ENCODE results near the gene NFATC2. TPM values are rescaled to one million over a fixed set of nuclear protein-coding genes. Genes with fewer than 3 reads are reported as not detected.

Gene NFATC2
- polyA plus RNA-seq, 1 of the 3 experiments (the other 2 are of a cell fraction), result 0.36 TPM

DNA sequence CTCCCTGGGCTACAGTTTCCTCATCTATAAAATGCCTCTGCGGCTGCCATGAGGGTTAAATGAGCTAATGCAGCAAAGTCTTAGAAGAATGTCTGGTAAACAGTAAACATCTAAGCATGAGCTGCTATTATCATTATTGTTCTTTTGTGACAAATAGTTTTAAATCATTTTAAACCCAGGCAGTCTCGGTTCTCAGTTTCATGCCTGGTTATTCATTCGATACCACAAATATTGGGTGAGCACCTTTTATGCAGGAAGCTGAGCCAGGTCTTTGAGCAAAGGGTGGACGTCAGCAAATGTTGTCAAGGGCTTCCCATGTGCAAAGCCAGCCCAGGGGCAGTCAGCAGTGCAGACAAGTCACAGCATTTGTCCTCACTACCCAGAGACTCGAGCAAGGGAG is 128.7 kb downstream of the NFATC2 start:
- CTCF ChIA-PET, result interaction anchor here (4.5 kb wide), 1 partner anchor 181 kb away, joined by 27 read pairs; no protein-coding TSS in a partner anchor

DNA sequence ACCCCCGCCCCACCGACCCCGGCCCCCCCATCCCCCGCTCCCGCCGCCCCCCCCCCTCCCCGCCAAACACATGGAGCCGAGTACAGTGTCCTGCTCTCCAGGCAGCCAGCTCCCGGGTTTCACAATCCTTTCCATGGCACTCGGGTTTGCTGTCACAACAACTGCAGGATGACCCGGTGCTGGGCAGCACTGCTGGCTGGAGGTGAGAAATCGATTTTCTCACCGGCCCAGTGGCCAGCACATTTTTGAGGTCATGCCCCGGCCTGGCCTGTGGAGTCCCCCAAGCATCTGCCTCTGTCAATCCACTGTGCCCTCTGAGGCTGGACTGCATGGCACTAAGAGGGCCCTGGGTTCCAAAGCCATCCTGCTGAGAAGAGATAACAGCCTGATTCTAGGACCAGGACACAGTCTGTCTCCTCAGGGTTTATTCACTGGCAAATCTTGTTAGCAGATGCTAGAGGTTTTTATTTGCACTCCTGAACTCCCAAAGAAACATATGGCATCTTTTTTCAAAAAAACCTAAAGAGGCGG is 129.5 kb downstream of the NFATC2 start:
- CTCF ChIA-PET, result interaction anchor here (0.8 to 4.5 kb wide), 8 partner anchors 21 to 425 kb away, joined by 3 to 27 read pairs (median 4); no protein-coding TSS in a partner anchor
- H3K27me3 ChIP-seq (ENCODE audit: insufficient read depth), result no peaks in the 10 kb centered on the region
- DNase-seq, result peak; percentile 84
- no peaks in the 10 kb centered on the region for H3K36me3 ChIP-seq (replicated peaks in 1 of 2; ENCODE audit: control insufficient read depth in 1 of 2, insufficient read depth in 2 of 2, low read length in 1 of 2)
- H2AFZ ChIP-seq (ENCODE audit: low read depth), result no peak overlapping the region; the same call in 1 of the 2 replicates
- peaks cover 9 to 17% of the 10 kb centered on the region in 2 experiments; a peak in 2 of 4 replicates for H3K4me1 ChIP-seq (ENCODE audit: control insufficient read depth in 1 of 2, insufficient read depth in 2 of 2, low read depth in 1 of 2, low read length in 1 of 2)
- H3K4me3 ChIP-seq (ENCODE audit: low read depth in 2 of 2, low read length in 1 of 2), result no peak overlapping the region
- H3K27ac ChIP-seq (ENCODE audit: low read depth in 2 of 2, low read length in 1 of 2), result peak overlapping the region; percentile 44 to 93; a peak in 3 of 4 replicates
- no peaks in the 10 kb centered on the region for H3K9me2 ChIP-seq
- WGBS (ENCODE audit: low lambda C conversion rate), result 44% methylated on average over 10 of the region's 15 CpGs
- H3K9ac ChIP-seq, result no peak overlapping the region
- no peaks in the 10 kb centered on the region for H3K9me3 ChIP-seq
- POLR2A ChIA-PET, result interaction anchor here (0.9 to 1.1 kb wide), 2 partner anchors 31 to 44 kb away, joined by 3 to 6 read pairs; no protein-coding TSS in a partner anchor
- no peaks in the 10 kb centered on the region for H3F3A ChIP-seq (replicated peaks; ENCODE audit: insufficient read depth)
- no peaks in the 10 kb centered on the region for H3K79me2 ChIP-seq (ENCODE audit: insufficient read depth)
- H3K4me2 ChIP-seq, result no peak overlapping the region
- no peaks in the 10 kb centered on the region for H4K20me1 ChIP-seq (ENCODE audit: insufficient read depth)
- no peak for TF ChIP-seq MEF2A (IDR thresholded peaks at IDR 0.05; ENCODE audit: borderline replicate concordance, low read depth)
- TF ChIP-seq, protein P1, sequence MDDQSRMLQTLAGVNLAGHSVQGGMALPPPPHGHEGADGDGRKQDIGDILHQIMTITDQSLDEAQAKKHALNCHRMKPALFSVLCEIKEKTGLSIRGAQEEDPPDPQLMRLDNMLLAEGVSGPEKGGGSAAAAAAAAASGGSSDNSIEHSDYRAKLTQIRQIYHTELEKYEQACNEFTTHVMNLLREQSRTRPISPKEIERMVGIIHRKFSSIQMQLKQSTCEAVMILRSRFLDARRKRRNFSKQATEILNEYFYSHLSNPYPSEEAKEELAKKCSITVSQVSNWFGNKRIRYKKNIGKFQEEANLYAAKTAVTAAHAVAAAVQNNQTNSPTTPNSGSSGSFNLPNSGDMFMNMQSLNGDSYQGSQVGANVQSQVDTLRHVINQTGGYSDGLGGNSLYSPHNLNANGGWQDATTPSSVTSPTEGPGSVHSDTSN (IDR thresholded peaks at IDR 0.05), result no peak
- TF ChIP-seq GABPA (IDR thresholded peaks at IDR 0.05; ENCODE audit: low read depth), result no peak
- no peak for TF ChIP-seq EZH2phosphoT487 (IDR thresholded peaks at IDR 0.05; ENCODE audit: borderline replicate concordance, low read depth)
- TF ChIP-seq GATA2 (CRISPR knock-in tag; IDR thresholded peaks at IDR 0.05), result peak; percentile 76
- TF ChIP-seq FOSL2 (IDR thresholded peaks at IDR 0.05; ENCODE audit: borderline replicate concordance, low read depth), result no peak
- TF ChIP-seq TCF12 (IDR thresholded peaks at IDR 0.05), result no peak
- no peak for TF ChIP-seq RAD21 (IDR thresholded peaks at IDR 0.05; ENCODE audit: low read length)
- TF ChIP-seq NFIC (IDR thresholded peaks at IDR 0.05; ENCODE audit: borderline replicate concordance), result no peak
- TF ChIP-seq, protein P2, sequence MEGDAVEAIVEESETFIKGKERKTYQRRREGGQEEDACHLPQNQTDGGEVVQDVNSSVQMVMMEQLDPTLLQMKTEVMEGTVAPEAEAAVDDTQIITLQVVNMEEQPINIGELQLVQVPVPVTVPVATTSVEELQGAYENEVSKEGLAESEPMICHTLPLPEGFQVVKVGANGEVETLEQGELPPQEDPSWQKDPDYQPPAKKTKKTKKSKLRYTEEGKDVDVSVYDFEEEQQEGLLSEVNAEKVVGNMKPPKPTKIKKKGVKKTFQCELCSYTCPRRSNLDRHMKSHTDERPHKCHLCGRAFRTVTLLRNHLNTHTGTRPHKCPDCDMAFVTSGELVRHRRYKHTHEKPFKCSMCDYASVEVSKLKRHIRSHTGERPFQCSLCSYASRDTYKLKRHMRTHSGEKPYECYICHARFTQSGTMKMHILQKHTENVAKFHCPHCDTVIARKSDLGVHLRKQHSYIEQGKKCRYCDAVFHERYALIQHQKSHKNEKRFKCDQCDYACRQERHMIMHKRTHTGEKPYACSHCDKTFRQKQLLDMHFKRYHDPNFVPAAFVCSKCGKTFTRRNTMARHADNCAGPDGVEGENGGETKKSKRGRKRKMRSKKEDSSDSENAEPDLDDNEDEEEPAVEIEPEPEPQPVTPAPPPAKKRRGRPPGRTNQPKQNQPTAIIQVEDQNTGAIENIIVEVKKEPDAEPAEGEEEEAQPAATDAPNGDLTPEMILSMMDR (IDR thresholded peaks at IDR 0.05), result no peak
- TF ChIP-seq YY1 (IDR thresholded peaks at IDR 0.05; ENCODE audit: low read depth), result no peak
- no peak for TF ChIP-seq SIN3A (IDR thresholded peaks at IDR 0.05; ENCODE audit: borderline replicate concordance, low read depth, low read length)
- TF ChIP-seq EP300 (IDR thresholded peaks at IDR 0.05; ENCODE audit: borderline replicate concordance in 1 of 2, low read depth in 1 of 2, low read length in 1 of 2), result peak in 1 of 2 experiments; percentile 53; a peak in 2 of 4 replicates

More for the DNA sequence above, 128.7 kb downstream of the NFATC2 start:
- no peak overlapping the region for H3K4me2 ChIP-seq
- no peaks in the 10 kb centered on the region for H3F3A ChIP-seq (replicated peaks; ENCODE audit: insufficient read depth)
- H3K9me3 ChIP-seq, result no peaks in the 10 kb centered on the region
- no peaks in the 10 kb centered on the region for H3K27me3 ChIP-seq (ENCODE audit: insufficient read depth)
- H3K27ac ChIP-seq (ENCODE audit: low read depth in 2 of 2, low read length in 1 of 2), result peak overlapping the region in 1 of 2 experiments; percentile 93; a peak in 2 of 4 replicates
- H3K79me2 ChIP-seq (ENCODE audit: insufficient read depth), result no peaks in the 10 kb centered on the region
- H3K9ac ChIP-seq, result no peak overlapping the region
- POLR2A ChIA-PET, result no interaction called here
- no peak overlapping the region for H3K4me3 ChIP-seq (ENCODE audit: low read depth in 2 of 2, low read length in 1 of 2)
- H3K4me1 ChIP-seq (ENCODE audit: control insufficient read depth in 1 of 2, insufficient read depth in 2 of 2, low read depth in 1 of 2, low read length in 1 of 2), result peaks cover 9 to 17% of the 10 kb centered on the region in 2 experiments; a peak in 2 of 4 replicates
- H3K9me2 ChIP-seq, result no peaks in the 10 kb centered on the region
- no peak for TF ChIP-seq TCF12 (IDR thresholded peaks at IDR 0.05)
- no peak for TF ChIP-seq MEF2A (IDR thresholded peaks at IDR 0.05; ENCODE audit: borderline replicate concordance, low read depth)
- TF ChIP-seq, protein P3, sequence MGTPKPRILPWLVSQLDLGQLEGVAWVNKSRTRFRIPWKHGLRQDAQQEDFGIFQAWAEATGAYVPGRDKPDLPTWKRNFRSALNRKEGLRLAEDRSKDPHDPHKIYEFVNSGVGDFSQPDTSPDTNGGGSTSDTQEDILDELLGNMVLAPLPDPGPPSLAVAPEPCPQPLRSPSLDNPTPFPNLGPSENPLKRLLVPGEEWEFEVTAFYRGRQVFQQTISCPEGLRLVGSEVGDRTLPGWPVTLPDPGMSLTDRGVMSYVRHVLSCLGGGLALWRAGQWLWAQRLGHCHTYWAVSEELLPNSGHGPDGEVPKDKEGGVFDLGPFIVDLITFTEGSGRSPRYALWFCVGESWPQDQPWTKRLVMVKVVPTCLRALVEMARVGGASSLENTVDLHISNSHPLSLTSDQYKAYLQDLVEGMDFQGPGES (IDR thresholded peaks at IDR 0.05; ENCODE audit: low read depth, low read length), result no peak
- no peak for TF ChIP-seq ELF1 (IDR thresholded peaks at IDR 0.05)
- TF ChIP-seq JUND (IDR thresholded peaks at IDR 0.05), result no peak
- no peak for TF ChIP-seq RFX5 (IDR thresholded peaks at IDR 0.05; ENCODE audit: low read length)
- TF ChIP-seq, protein P4, sequence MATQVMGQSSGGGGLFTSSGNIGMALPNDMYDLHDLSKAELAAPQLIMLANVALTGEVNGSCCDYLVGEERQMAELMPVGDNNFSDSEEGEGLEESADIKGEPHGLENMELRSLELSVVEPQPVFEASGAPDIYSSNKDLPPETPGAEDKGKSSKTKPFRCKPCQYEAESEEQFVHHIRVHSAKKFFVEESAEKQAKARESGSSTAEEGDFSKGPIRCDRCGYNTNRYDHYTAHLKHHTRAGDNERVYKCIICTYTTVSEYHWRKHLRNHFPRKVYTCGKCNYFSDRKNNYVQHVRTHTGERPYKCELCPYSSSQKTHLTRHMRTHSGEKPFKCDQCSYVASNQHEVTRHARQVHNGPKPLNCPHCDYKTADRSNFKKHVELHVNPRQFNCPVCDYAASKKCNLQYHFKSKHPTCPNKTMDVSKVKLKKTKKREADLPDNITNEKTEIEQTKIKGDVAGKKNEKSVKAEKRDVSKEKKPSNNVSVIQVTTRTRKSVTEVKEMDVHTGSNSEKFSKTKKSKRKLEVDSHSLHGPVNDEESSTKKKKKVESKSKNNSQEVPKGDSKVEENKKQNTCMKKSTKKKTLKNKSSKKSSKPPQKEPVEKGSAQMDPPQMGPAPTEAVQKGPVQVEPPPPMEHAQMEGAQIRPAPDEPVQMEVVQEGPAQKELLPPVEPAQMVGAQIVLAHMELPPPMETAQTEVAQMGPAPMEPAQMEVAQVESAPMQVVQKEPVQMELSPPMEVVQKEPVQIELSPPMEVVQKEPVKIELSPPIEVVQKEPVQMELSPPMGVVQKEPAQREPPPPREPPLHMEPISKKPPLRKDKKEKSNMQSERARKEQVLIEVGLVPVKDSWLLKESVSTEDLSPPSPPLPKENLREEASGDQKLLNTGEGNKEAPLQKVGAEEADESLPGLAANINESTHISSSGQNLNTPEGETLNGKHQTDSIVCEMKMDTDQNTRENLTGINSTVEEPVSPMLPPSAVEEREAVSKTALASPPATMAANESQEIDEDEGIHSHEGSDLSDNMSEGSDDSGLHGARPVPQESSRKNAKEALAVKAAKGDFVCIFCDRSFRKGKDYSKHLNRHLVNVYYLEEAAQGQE (IDR thresholded peaks at IDR 0.05; ENCODE audit: low read depth, low read length), result no peak
- TF ChIP-seq SIN3A (IDR thresholded peaks at IDR 0.05; ENCODE audit: borderline replicate concordance, low read depth, low read length), result no peak
- TF ChIP-seq RXRA (IDR thresholded peaks at IDR 0.05; ENCODE audit: borderline replicate concordance, low read depth), result no peak
- H2AFZ ChIP-seq (ENCODE audit: low read depth), result no peak overlapping the region
- no peak for DNase-seq
- H4K20me1 ChIP-seq (ENCODE audit: insufficient read depth), result no peaks in the 10 kb centered on the region
- 87% methylated on average over 5 of the region's 5 CpGs for WGBS (ENCODE audit: low lambda C conversion rate)
- no peaks in the 10 kb centered on the region for H3K36me3 ChIP-seq (replicated peaks in 1 of 2; ENCODE audit: control insufficient read depth in 1 of 2, insufficient read depth in 2 of 2, low read length in 1 of 2)
